CD14-positive monocyte (primary cell): ENCODE data around the gene ZEB2. TPM values are rescaled to one million over a fixed set of nuclear protein-coding genes. Genes with fewer than 3 reads are reported as not detected.

Experiments
- DNase-seq, 3 donors: peaks; one replicate each; pipeline ENCODE4 v3.0.0-alpha.2; 2011 to 2022
- H2AFZ ChIP-seq: 2 replicates; pipeline ENCODE4 v1.6.0; 2012; ENCODE audit warnings: mild to moderate bottlenecking, low read depth, low read length, inconsistent platforms; ENCODE audit not compliant: insufficient read depth, poor library complexity, severe bottlenecking
- H3K27ac ChIP-seq, 2 donors: 1 replicate in 1 of 2; 2 replicates in 1 of 2; pipeline ENCODE4 v1.5.1; 2012 to 2013; ENCODE audit warnings: low read length in 2 of 2, control low read depth in 1 of 2, inconsistent platforms in 1 of 2, low read depth in 1 of 2, mild to moderate bottlenecking in 1 of 2
- H3K27me3 ChIP-seq, 2 donors: one replicate each; pipeline versions ENCODE4 v1.6.0 to v1.6.1; 2011 to 2013; ENCODE audit warnings: low read length in 2 of 2; ENCODE audit not compliant: control insufficient read depth in 2 of 2, insufficient read depth in 2 of 2
- H3K36me3 ChIP-seq, 2 donors: replicated peaks in 1 of 2; 1 replicate in 1 of 2; 2 replicates in 1 of 2; pipeline versions ENCODE4 v1.5.1 to v1.6.1; 2012 to 2013; ENCODE audit warnings: low read length in 2 of 2, control low read depth in 1 of 2, inconsistent platforms in 1 of 2, mild to moderate bottlenecking in 1 of 2; ENCODE audit not compliant: insufficient read depth in 2 of 2, control insufficient read depth in 1 of 2
- H3K4me1 ChIP-seq, 2 donors: 1 replicate in 1 of 2; 2 replicates in 1 of 2; pipeline versions ENCODE4 v1.5.1 to v1.6.1; 2012 to 2013; ENCODE audit warnings: low read length in 2 of 2, control low read depth in 1 of 2, inconsistent platforms in 1 of 2, mild to moderate bottlenecking in 1 of 2, moderate library complexity in 1 of 2; ENCODE audit not compliant: insufficient read depth in 2 of 2, control insufficient read depth in 1 of 2
- H3K4me2 ChIP-seq: replicated peaks from 2 replicates; pipeline ENCODE3; 2012; ENCODE audit warnings: low read length, moderate library complexity, mild to moderate bottlenecking; ENCODE audit not compliant: poor library complexity, severe bottlenecking; ENCODE audit errors: extremely low read depth
- H3K4me3 ChIP-seq, 3 experiments: fragments of 200-600 bp in 1 of 3; sonication (generic) in 1 of 3; replicated peaks in 1 of 3; 1 replicate in 2 of 3; 2 replicates in 1 of 3; pipeline ENCODE4 v1.5.1; 2011 to 2013; ENCODE audit warnings: low read length in 3 of 3, mild to moderate bottlenecking in 3 of 3, control low read depth in 2 of 3, low read depth in 2 of 3, inconsistent platforms in 1 of 3, moderate library complexity in 1 of 3
- H3K79me2 ChIP-seq: 2 replicates; pipeline ENCODE4 v1.6.0; 2012; ENCODE audit warnings: mild to moderate bottlenecking, control low read depth, inconsistent platforms, low read length, moderate library complexity; ENCODE audit not compliant: insufficient read depth
- H3K9ac ChIP-seq: 2 replicates; pipeline ENCODE4 v1.6.0; 2017; ENCODE audit warnings: low read length, mild to moderate bottlenecking; ENCODE audit not compliant: insufficient read depth, poor library complexity, severe bottlenecking
- H3K9me3 ChIP-seq, 2 donors: replicated peaks in 1 of 2; 1 replicate in 1 of 2; 2 replicates in 1 of 2; pipeline versions ENCODE4 v1.5.1 to v1.6.1; 2012 to 2013; ENCODE audit warnings: low read length in 2 of 2, control low read depth in 1 of 2; ENCODE audit not compliant: control insufficient read depth in 1 of 2, insufficient read depth in 1 of 2
- H4K20me1 ChIP-seq: 2 replicates; pipeline ENCODE4 v1.6.0; 2012; ENCODE audit warnings: mild to moderate bottlenecking, low read length, control low read depth, moderate library complexity; ENCODE audit not compliant: insufficient read depth
- H3K27ac Mint-ChIP-seq, 7 donors: one replicate each; pipeline ENCODE4 v1.8.0; 2020; ENCODE audit warnings: mild to moderate bottlenecking in 7 of 7, mixed read lengths in 7 of 7, moderate library complexity in 6 of 7, inconsistent platforms in 2 of 7
- H3K27me3 Mint-ChIP-seq, 3 donors: one replicate each; pipeline ENCODE4 v1.8.0; 2021 to 2022; ENCODE audit warnings: low read depth in 3 of 3, mild to moderate bottlenecking in 3 of 3, mixed read lengths in 3 of 3, moderate library complexity in 3 of 3, inconsistent platforms in 1 of 3
- H3K36me3 Mint-ChIP-seq, 2 donors: one replicate each; pipeline ENCODE4 v1.8.0; 2020; ENCODE audit warnings: mixed read lengths in 2 of 2, inconsistent platforms in 1 of 2, mild to moderate bottlenecking in 1 of 2
- H3K4me1 Mint-ChIP-seq: one replicate; pipeline ENCODE4 v1.8.0; 2020; ENCODE audit warnings: mild to moderate bottlenecking, mixed read lengths
- H3K4me3 Mint-ChIP-seq, 2 donors: one replicate each; pipeline ENCODE4 v1.8.0; 2020; ENCODE audit warnings: mild to moderate bottlenecking in 2 of 2, mixed read lengths in 2 of 2, moderate library complexity in 1 of 2
- H3K9me3 Mint-ChIP-seq, 7 donors: one replicate each; pipeline ENCODE4 v1.8.0; 2020 to 2022; ENCODE audit warnings: mixed read lengths in 7 of 7, mild to moderate bottlenecking in 6 of 7, moderate library complexity in 6 of 7, inconsistent platforms in 2 of 7
- WGBS: methylation state at CpG from one replicate; pipeline ENCODE4 v1.1.5; 2013; ENCODE audit warnings: missing lambda C conversion rate; ENCODE audit not compliant: insufficient coverage; 5-methylcytosine and 5-hydroxymethylcytosine counted together
- intact Hi-C, 2 donors: fragments of 100-400 bp; cut with micrococcal nuclease; formaldehyde crosslinking; loops; one replicate each; pipeline versions ENCODE4 v1.15.0 to v1.15.1; 2023
- polyA plus RNA-seq, 3 donors: library from polyadenylated mRNA; depleted of rRNA in 1 of 3; unstranded in 2 of 3; stranded (reverse) in 1 of 3; fragments of 300-500 nt in 2 of 3; fragments of >200 nt in 1 of 3; fragmentation: Illumina TruSeq in 2 of 3; gene quantifications; 1 replicate in 2 of 3; 2 replicates in 1 of 3; pipeline ENCODE4 v1.2.3, GENCODE V29; 2012 to 2021
- TF ChIP-seq, protein P1 (sequence below): fragments of 200-600 bp; IDR thresholded peaks from one replicate; pipeline ENCODE4 v1.8.0; 2022; ENCODE audit warnings: antibody characterized with exemption, mild to moderate bottlenecking

Gene ZEB2
- polyA plus RNA-seq, 3 donors = 76.8 to 325 (median 93.8) TPM

GRCh38 chr2:144529841-144530240 is 9.9 kb upstream of the ZEB2 start:
- WGBS = no CpG with 5 or more reads among the region's 1 CpG
- Mint-ChIP-seq H3K9me3 (peaks cover 0 to 3% (median 0%) of the 10 kb centered on the region in 7 donors), H3K27me3 (no peaks in the 10 kb centered on the region), H3K36me3 (peaks cover 0 to 1% of the 10 kb centered on the region in 2 donors), H3K27ac (peak overlapping the region in 1 of 7 donors; percentile 61), H3K4me1 (peaks cover 21% of the 10 kb centered on the region), H3K4me3 (no peak overlapping the region)
- H3K27me3 ChIP-seq = no peaks in the 10 kb centered on the region
- no peaks in the 10 kb centered on the region for H3K36me3 ChIP-seq
- no peak overlapping the region for H3K9ac ChIP-seq
- H3K4me3 ChIP-seq = no peak overlapping the region
- no peaks in the 10 kb centered on the region for H4K20me1 ChIP-seq
- H3K4me1 ChIP-seq = peaks cover 5 to 23% of the 10 kb centered on the region in 2 donors
- H3K4me2 ChIP-seq = no peak overlapping the region
- H3K27ac ChIP-seq = no peak overlapping the region
- no peak overlapping the region for H2AFZ ChIP-seq
- DNase-seq = no peak
- peaks cover 12% of the 10 kb centered on the region for H3K79me2 ChIP-seq
- intact Hi-C loops = loop anchor here (5.0 to 10.0 kb wide), 2 partner anchors 52 to 1225 kb away; no protein-coding TSS in a partner anchor
- TF ChIP-seq, protein P1, sequence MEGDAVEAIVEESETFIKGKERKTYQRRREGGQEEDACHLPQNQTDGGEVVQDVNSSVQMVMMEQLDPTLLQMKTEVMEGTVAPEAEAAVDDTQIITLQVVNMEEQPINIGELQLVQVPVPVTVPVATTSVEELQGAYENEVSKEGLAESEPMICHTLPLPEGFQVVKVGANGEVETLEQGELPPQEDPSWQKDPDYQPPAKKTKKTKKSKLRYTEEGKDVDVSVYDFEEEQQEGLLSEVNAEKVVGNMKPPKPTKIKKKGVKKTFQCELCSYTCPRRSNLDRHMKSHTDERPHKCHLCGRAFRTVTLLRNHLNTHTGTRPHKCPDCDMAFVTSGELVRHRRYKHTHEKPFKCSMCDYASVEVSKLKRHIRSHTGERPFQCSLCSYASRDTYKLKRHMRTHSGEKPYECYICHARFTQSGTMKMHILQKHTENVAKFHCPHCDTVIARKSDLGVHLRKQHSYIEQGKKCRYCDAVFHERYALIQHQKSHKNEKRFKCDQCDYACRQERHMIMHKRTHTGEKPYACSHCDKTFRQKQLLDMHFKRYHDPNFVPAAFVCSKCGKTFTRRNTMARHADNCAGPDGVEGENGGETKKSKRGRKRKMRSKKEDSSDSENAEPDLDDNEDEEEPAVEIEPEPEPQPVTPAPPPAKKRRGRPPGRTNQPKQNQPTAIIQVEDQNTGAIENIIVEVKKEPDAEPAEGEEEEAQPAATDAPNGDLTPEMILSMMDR = no peak
- H3K9me3 ChIP-seq = no peaks in the 10 kb centered on the region

- TF ChIP-seq, protein P1 = no peak
- peaks cover 0 to 2% (median 0%) of the 10 kb centered on the region in 3 donors for H3K27me3 Mint-ChIP-seq
- Histone ChIP-seq H3K27me3 (no peaks in the 10 kb centered on the region), H3K9ac (no peak overlapping the region), H3K79me2 (peaks cover 27% of the 10 kb centered on the region), H3K36me3 (no peaks in the 10 kb centered on the region), H3K4me2 (no peak overlapping the region), H2AFZ (no peak overlapping the region), H3K4me1 (peaks cover 9 to 33% of the 10 kb centered on the region in 2 donors), H4K20me1 (no peaks in the 10 kb centered on the region), H3K9me3 (no peaks in the 10 kb centered on the region), H3K27ac (no peak overlapping the region), H3K4me3 (no peak overlapping the region)
- H3K36me3 Mint-ChIP-seq = peaks cover 0 to 1% of the 10 kb centered on the region in 2 donors
- H3K9me3 Mint-ChIP-seq = no peaks in the 10 kb centered on the region
- H3K27ac Mint-ChIP-seq = peak overlapping the region in 1 of 7 donors; percentile 42
- H3K4me3 Mint-ChIP-seq = no peak overlapping the region
- 100% methylated on average over 1 of the region's 2 CpGs for WGBS
- H3K4me1 Mint-ChIP-seq = peaks cover 25% of the 10 kb centered on the region
- no peak for DNase-seq
- intact Hi-C loops = loop anchor here in 1 of 2 donors (10.0 kb wide), 1 partner anchor 1227 kb away; no protein-coding TSS in a partner anchor
Observed at GRCh38 chr2:144528108-144528507, 8.2 kb upstream of the ZEB2 start.
